GM12892 (cell line): ENCODE measurements around the gene GLDC.

Experiments
- POLR2A ChIP-seq: IDR thresholded peaks from 2 replicates; pipeline ENCODE4 v1.6.1; 2011; ENCODE audit warnings: low read depth, low read length, control low read depth
- TAF1 ChIP-seq: IDR thresholded peaks from 2 replicates; pipeline ENCODE4 v1.6.1; 2011; ENCODE audit warnings: low read depth, mild to moderate bottlenecking, control low read depth, low read length, borderline replicate concordance

GRCh38 chr9:6656614-6657300 lies 11.2 kb upstream of the GLDC start:
- TF ChIP-seq TAF1 (no peak), POLR2A (no peak)
